ES-I3 (cell line): ENCODE data around the gene IQGAP3.

Experiments used
- H3K36me3 ChIP-seq: 2 replicates; pipeline ENCODE4 v1.6.1; 2013; ENCODE audit warnings: mild to moderate bottlenecking, low read length, control low read depth, moderate library complexity; ENCODE audit not compliant: insufficient read depth
- H3K4me1 ChIP-seq: 2 replicates; pipeline ENCODE4 v1.6.1; 2013; ENCODE audit warnings: mild to moderate bottlenecking, control low read depth, low read length; ENCODE audit not compliant: insufficient read depth
- H3K9ac ChIP-seq: 2 replicates; pipeline ENCODE4 v1.6.1; 2013; ENCODE audit warnings: low read depth, mild to moderate bottlenecking, low read length, moderate library complexity
- H3K9me3 ChIP-seq: 2 replicates; pipeline ENCODE4 v1.6.1; 2013; ENCODE audit warnings: mild to moderate bottlenecking, low read length, moderate library complexity; ENCODE audit not compliant: control insufficient read depth, insufficient read depth

Gene IQGAP3

DNA sequence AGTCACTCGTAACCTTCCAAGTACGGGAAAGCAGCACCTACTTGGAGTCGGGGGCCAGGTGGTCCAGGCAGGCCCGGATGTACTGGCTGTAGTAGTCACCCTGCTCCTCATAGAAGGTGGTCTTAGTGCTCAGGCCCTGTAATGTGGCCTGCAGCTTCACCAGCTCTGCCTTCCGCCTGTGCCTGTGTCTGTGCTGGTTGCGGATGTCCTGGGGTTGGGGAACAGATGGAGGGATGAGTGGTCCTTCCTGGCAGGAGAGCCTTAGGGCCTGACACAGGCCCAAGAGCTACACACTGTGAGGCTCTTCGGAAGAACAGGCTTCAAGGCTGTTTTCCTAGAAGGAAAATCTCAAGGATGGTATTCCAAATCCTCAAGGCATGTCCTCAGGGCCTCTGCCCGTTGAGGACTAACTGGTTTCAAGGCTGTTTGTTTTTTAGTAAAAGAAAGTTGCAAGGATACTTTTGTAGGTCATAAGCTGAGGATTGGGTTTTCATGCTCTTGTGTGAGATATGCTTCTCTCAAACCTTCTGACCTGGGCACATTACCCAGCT lies 43.4 kb downstream of the IQGAP3 start:
- H3K9me3 ChIP-seq: no peaks in the 10 kb centered on the region
- peaks cover 10% of the 10 kb centered on the region for H3K4me1 ChIP-seq
- H3K36me3 ChIP-seq: peaks cover 4% of the 10 kb centered on the region; the same call in 1 of the 2 replicates
- H3K9ac ChIP-seq: no peak overlapping the region

- no peaks in the 10 kb centered on the region for H3K9me3 ChIP-seq
- H3K9ac ChIP-seq: no peak overlapping the region
- H3K36me3 ChIP-seq: peaks cover 4% of the 10 kb centered on the region; the same call in 1 of the 2 replicates
- H3K4me1 ChIP-seq: peaks cover 10% of the 10 kb centered on the region
These were observed 44.1 kb downstream of the IQGAP3 start for GRCh38 chr1:156528231-156528630.

GRCh38 chr1:156527584-156527983 lies 44.8 kb downstream of the IQGAP3 start:
- no peaks in the 10 kb centered on the region for H3K9me3 ChIP-seq
- H3K9ac ChIP-seq: no peak overlapping the region
- peaks cover 4% of the 10 kb centered on the region; the same call in 1 of the 2 replicates for H3K36me3 ChIP-seq
- H3K4me1 ChIP-seq: peaks cover 10% of the 10 kb centered on the region

- Histone ChIP-seq H3K9me3 (no peaks in the 10 kb centered on the region), H3K9ac (no peak overlapping the region), H3K36me3 (peaks cover 4% of the 10 kb centered on the region; the same call in 1 of the 2 replicates), H3K4me1 (peaks cover 10% of the 10 kb centered on the region)
These were observed 46.4 kb downstream of the IQGAP3 start for GRCh38 chr1:156525856-156526489.

DNA sequence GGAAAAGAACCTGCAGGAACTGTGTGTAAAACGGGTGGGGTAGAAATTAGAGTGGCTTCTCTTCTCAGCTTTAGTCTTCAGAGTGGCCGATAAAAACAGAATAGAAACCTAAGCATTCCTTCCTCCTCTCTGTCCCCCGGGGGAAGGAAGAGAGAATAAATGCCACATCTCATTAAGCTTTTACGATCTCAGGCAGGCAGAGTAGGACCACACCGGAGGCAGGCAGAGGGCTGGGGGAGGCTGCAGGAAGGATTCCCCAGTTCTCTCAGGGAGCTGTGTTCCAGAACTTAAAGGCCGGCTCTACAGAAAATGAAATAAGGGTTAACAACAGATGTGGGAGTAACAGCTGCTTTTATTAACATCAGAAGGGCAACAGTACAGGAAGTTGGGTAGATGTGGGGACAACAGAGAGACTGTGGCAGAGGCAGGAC lies 47.3 kb downstream of the IQGAP3 start:
- no peak overlapping the region for H3K9ac ChIP-seq
- no peaks in the 10 kb centered on the region for H3K9me3 ChIP-seq
- H3K4me1 ChIP-seq: peaks cover 10% of the 10 kb centered on the region
- peaks cover 4% of the 10 kb centered on the region; the same call in 1 of the 2 replicates for H3K36me3 ChIP-seq

GRCh38 chr1:156524481-156524869 lies 47.9 kb downstream of the IQGAP3 start:
- Histone ChIP-seq H3K4me1 (peaks cover 10% of the 10 kb centered on the region), H3K9me3 (no peaks in the 10 kb centered on the region), H3K36me3 (peaks cover 4% of the 10 kb centered on the region; the same call in 1 of the 2 replicates), H3K9ac (no peak overlapping the region)

GRCh38 chr1:156523801-156524480 lies 48.4 kb downstream of the IQGAP3 start:
- Histone ChIP-seq H3K36me3 (peaks cover 4% of the 10 kb centered on the region; the same call in 1 of the 2 replicates), H3K4me1 (peaks cover 10% of the 10 kb centered on the region), H3K9me3 (no peaks in the 10 kb centered on the region), H3K9ac (no peak overlapping the region)

- no peaks in the 10 kb centered on the region for H3K9me3 ChIP-seq
- H3K9ac ChIP-seq: no peak overlapping the region
- peaks cover 10% of the 10 kb centered on the region for H3K4me1 ChIP-seq
- peaks cover 4% of the 10 kb centered on the region; the same call in 1 of the 2 replicates for H3K36me3 ChIP-seq
These were observed 49.9 kb downstream of the IQGAP3 start for GRCh38 chr1:156522443-156522970.

DNA sequence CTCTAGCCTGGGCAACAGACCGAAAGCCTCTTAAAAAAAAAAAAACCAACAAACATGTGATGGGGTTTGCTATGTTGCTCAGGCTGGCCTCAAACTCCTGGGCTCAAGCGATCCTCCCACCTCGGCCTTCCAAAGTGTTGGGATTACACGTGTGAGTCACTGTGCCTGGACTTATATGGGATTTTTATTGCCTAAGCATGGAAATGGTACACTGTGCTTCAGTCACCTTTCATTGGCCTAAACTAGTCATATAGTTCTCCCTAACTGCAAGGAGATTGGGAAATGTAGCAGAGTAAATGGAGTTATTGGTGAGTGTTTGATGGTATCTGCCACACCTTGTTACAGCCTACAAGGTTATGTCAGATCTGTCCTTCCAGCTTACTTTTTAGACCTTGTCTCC lies 54.6 kb downstream of the IQGAP3 start:
- Histone ChIP-seq H3K36me3 (no peaks in the 10 kb centered on the region), H3K9ac (no peak overlapping the region), H3K9me3 (no peaks in the 10 kb centered on the region), H3K4me1 (no peaks in the 10 kb centered on the region)

GRCh38 chr1:156516821-156517220 lies 55.5 kb downstream of the IQGAP3 start:
- H3K9me3 ChIP-seq: no peaks in the 10 kb centered on the region
- H3K36me3 ChIP-seq: no peaks in the 10 kb centered on the region
- no peaks in the 10 kb centered on the region for H3K4me1 ChIP-seq
- H3K9ac ChIP-seq: no peak overlapping the region

DNA sequence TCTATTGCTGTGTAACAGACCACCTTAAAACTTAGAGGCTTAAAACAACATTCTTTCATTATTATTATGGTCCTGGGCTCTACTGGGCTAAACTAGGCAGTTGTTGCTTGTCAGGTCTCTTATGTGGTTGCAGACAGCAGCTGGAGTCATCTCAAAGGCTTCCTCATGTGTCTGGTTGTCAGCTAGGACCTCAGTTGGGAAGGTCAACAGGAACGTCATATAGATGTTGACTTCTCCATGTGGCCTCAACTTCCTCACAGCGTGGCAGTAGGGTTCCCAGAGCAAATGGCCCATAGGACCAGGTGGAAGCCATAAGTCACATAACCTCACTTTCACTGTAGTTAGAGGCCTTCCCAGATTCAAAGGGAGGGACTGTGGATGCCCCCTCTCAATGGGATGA lies 56.4 kb downstream of the IQGAP3 start:
- Histone ChIP-seq H3K9me3 (no peaks in the 10 kb centered on the region), H3K9ac (no peak overlapping the region), H3K36me3 (no peaks in the 10 kb centered on the region), H3K4me1 (no peaks in the 10 kb centered on the region)

DNA sequence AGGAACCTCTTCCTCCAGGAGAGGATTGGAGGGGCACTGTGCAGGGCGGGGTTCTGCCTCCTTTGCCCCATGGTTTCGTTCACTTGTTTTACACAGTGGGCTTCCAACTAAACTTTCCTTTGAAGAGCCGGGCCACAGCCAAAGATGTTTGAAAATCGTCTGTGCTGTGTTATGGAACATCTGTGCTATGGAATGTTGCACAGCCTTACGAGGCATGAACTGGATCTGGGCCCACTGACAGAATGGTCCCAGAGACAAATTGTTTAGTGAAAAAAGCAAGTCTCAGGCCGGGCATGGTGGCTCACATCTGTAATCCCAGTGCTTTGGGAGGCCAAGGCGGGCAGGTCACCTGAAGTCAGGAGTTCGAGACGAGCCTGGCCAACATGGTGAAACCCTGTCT lies 59.2 kb downstream of the IQGAP3 start:
- Histone ChIP-seq H3K36me3 (no peaks in the 10 kb centered on the region), H3K9me3 (no peaks in the 10 kb centered on the region), H3K9ac (no peak overlapping the region), H3K4me1 (peaks cover 6% of the 10 kb centered on the region; the same call in 1 of the 2 replicates)

DNA sequence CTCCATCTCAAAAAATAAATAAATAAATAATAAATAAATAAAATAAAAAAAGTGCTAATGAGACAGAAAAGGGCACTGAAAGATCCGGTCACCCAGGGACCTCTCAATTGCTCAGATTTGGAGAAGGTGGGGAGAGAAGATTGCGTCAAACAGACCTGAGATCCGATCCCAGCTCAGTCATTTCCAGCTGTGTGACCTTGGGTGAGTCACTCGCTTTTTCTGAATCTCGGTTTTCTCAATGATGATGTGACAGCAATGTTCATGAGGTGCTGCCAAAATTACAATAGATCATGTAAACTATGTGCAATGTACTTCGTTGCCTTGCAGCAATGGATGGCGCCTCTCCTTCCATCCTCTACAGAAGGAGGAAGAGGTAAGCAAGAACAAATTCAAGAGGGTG lies 60.7 kb downstream of the IQGAP3 start:
- H3K36me3 ChIP-seq: no peaks in the 10 kb centered on the region
- no peak overlapping the region for H3K9ac ChIP-seq
- no peaks in the 10 kb centered on the region for H3K9me3 ChIP-seq
- H3K4me1 ChIP-seq: peaks cover 6% of the 10 kb centered on the region; the same call in 1 of the 2 replicates

GRCh38 chr1:156510709-156511108 lies 61.7 kb downstream of the IQGAP3 start:
- no peaks in the 10 kb centered on the region for H3K9me3 ChIP-seq
- H3K9ac ChIP-seq: no peak overlapping the region
- peaks cover 6% of the 10 kb centered on the region; the same call in 1 of the 2 replicates for H3K4me1 ChIP-seq
- no peaks in the 10 kb centered on the region for H3K36me3 ChIP-seq
